ENCODE data around the gene C1QTNF7. TPM values are rescaled to one million over a fixed set of nuclear protein-coding genes. Genes with fewer than 3 reads are reported as not detected.

The C1QTNF7 gene
- total and polyA plus RNA-seq, 4 donors, result 9.5 to 15.5 (median 13.7) TPM

DNA sequence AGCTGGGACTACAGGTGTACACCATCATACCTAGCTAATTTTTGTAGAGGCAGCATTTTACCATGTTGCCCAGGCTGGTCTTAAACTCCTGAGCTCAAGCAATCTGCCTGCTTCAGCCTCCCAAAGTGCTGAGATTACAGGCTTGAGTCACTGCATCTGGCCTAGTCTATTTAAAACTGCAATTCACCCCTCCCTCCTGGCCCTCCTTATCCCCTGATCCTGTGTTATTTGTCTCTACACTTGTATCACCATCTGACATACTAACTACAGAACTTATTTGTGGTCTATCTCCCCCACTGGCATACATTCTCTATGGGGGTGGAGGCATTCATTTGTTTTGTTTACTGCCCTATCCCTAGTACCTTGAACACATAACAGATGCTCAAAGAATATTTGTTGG lies 65.6 kb downstream of the C1QTNF7 start:
- ATAC-seq (ENCODE audit: low FRiP score) (no peak), DNase-seq (no peak)
- Histone ChIP-seq H3K9me3 (ENCODE audit: control insufficient read depth, low read length) (no peaks in the 10 kb centered on the region), H3K27me3 (ENCODE audit: control insufficient read depth in 1 of 2, insufficient read depth in 2 of 2, low read length in 1 of 2) (no peaks in the 10 kb centered on the region), H3K4me3 (ENCODE audit: low read length in 2 of 2) (no peak overlapping the region), H3K36me3 (ENCODE audit: control insufficient read depth in 1 of 2, insufficient read depth in 2 of 2, low read length in 1 of 2) (peaks cover 0 to 2% of the 10 kb centered on the region in 2 donors), H3K27ac (ENCODE audit: low read depth in 1 of 2, low read length in 2 of 2) (no peak overlapping the region), H3K4me1 (ENCODE audit: control insufficient read depth in 1 of 2, insufficient read depth in 2 of 2, low read length in 2 of 2) (no peaks in the 10 kb centered on the region)
- intact Hi-C loops (cut with DNase I), result no loop called here

- no peaks in the 10 kb centered on the region for H3K27me3 ChIP-seq (ENCODE audit: control insufficient read depth in 1 of 2, insufficient read depth in 2 of 2, low read length in 1 of 2)
- no peaks in the 10 kb centered on the region for H3K36me3 ChIP-seq (ENCODE audit: control insufficient read depth in 1 of 2, insufficient read depth in 2 of 2, low read length in 1 of 2)
- H3K4me1 ChIP-seq (ENCODE audit: control insufficient read depth in 1 of 2, insufficient read depth in 2 of 2, low read length in 2 of 2), result no peaks in the 10 kb centered on the region
- DNase-seq, result no peak
- no peak for ATAC-seq (ENCODE audit: low FRiP score)
- H3K4me3 ChIP-seq (ENCODE audit: low read length in 2 of 2), result no peak overlapping the region
- no peaks in the 10 kb centered on the region for H3K9me3 ChIP-seq (ENCODE audit: control insufficient read depth, low read length)
- intact Hi-C loops (cut with DNase I), result no loop called here
- WGBS, 2 donors, result 67 to 83% methylated on average over 1 of the region's 1 CpG
- no peak overlapping the region for H3K27ac ChIP-seq (ENCODE audit: low read depth in 1 of 2, low read length in 2 of 2)
These were observed 67.8 kb downstream of the C1QTNF7 start for GRCh38 chr4:15495621-15496020.

Other genes starting within 250 kb of the C1QTNF7 start
- gene CC2D2A, start 41.8 kb downstream of the C1QTNF7 start, total RNA-seq, result 10 to 100 TPM; 26.4 to 37.1 TPM
- gene CC2D2A, start 41.8 kb downstream of the C1QTNF7 start, polyA plus RNA-seq, result 10 to 100 TPM; 37.5 to 41.9 TPM
- 10 to 100 TPM; 69.3 to 81.1 TPM for gene FBXL5, start 227.3 kb downstream of the C1QTNF7 start, total RNA-seq
- gene FBXL5, start 227.3 kb downstream of the C1QTNF7 start, polyA plus RNA-seq, result 10 to 100 TPM; 71.6 to 77.9 TPM

Data from aorta (tissue), 5 donors.